NT2/D1 (cell line): ENCODE results near the gene C1orf216.

ENCODE experiments used
- YY1 ChIP-seq: IDR thresholded peaks from 2 replicates; pipeline ENCODE4 v1.6.1; 2011; ENCODE audit not compliant: insufficient read length, insufficient read depth
- ZNF274 ChIP-seq: IDR thresholded peaks from 2 replicates; pipeline ENCODE4 v1.6.1; 2011; ENCODE audit warnings: mild to moderate bottlenecking, low read depth, low read length

- TF ChIP-seq YY1 (no peak), ZNF274 (no peak)
Measured at GRCh38 chr1:35763201-35763600, 44.5 kb upstream of the C1orf216 start.
